HepG2 (cell line): ENCODE measurements around the gene NUP93. TPM values are rescaled to one million over a fixed set of nuclear protein-coding genes. Genes with fewer than 3 reads are reported as not detected.

Experiments
- BHLHE40 ChIP-seq: IDR thresholded peaks from 2 replicates; pipeline ENCODE4 v1.6.1; 2011; ENCODE audit warnings: low read length, improper control_type of control experiment
- CENPT ChIP-seq: sonication (generic); formaldehyde crosslinking; IDR thresholded peaks from 2 replicates; pipeline ENCODE4 v1.8.0; 2022; ENCODE audit warnings: low read depth, mild to moderate bottlenecking, moderate library complexity, missing genetic modification reagents
- FOXM1 ChIP-seq: sonication (generic); formaldehyde crosslinking; IDR thresholded peaks from 2 replicates; pipeline ENCODE4 v1.5.0; 2020; ENCODE audit warnings: missing genetic modification reagents
- FOXP1 ChIP-seq, 2 experiments: fragments of 450-650 bp in 1 of 2; IDR thresholded peaks; 2 replicates each; pipeline ENCODE4 v1.6.1; 2017 to 2018; ENCODE audit warnings: antibody characterized with exemption in 1 of 2
- PBX3 ChIP-seq: sonication (generic); formaldehyde crosslinking; IDR thresholded peaks from 2 replicates; pipeline ENCODE4 v1.8.1; 2023; ENCODE audit warnings: missing genetic modification reagents, inconsistent platforms, borderline replicate concordance
- SRY ChIP-seq: sonication (generic); formaldehyde crosslinking; IDR thresholded peaks from 2 replicates; pipeline ENCODE4 v1.8.0; 2022; ENCODE audit warnings: mild to moderate bottlenecking, missing genetic modification reagents
- USF2 ChIP-seq, 2 experiments: sonication (generic) in 1 of 2; formaldehyde crosslinking in 1 of 2; IDR thresholded peaks; 2 replicates each; pipeline versions ENCODE4 v1.5.1 to v1.6.1; 2011 to 2020; ENCODE audit warnings: borderline replicate concordance in 1 of 2, low read depth in 1 of 2, low read length in 1 of 2, mild to moderate bottlenecking in 1 of 2, missing genetic modification reagents in 1 of 2, moderate library complexity in 1 of 2
- ZBTB25 ChIP-seq: IDR thresholded peaks from 2 replicates; pipeline ENCODE4 v1.6.1; 2018; ENCODE audit warnings: missing genetic modification reagents
- ZBTB38 ChIP-seq: sonication (generic); formaldehyde crosslinking; IDR thresholded peaks from 2 replicates; pipeline ENCODE4 v1.5.1; 2020; ENCODE audit warnings: mild to moderate bottlenecking, missing genetic modification reagents
- ZSCAN31 ChIP-seq: sonication (generic); formaldehyde crosslinking; IDR thresholded peaks from 2 replicates; pipeline ENCODE4 v1.5.0; 2020; ENCODE audit warnings: low read depth, mild to moderate bottlenecking, missing genetic modification reagents
- polyA plus RNA-seq, 8 experiments: library from polyadenylated mRNA; depleted of rRNA in 3 of 8; stranded (reverse) in 7 of 8; unstranded in 1 of 8; fragments of >200 nt; fragmentation: Illumina TruSeq in 4 of 8; extraction: Trizol in 4 of 8; gene quantifications; 2 replicates each; pipeline versions ENCODE4 v1.2.1 to v1.2.3, GENCODE V29; 2011 to 2016; ENCODE audit warnings: low read depth in 4 of 8, missing spikeins in 1 of 8, mixed read lengths in 1 of 8; ENCODE audit not compliant: insufficient read depth in 1 of 8
- total RNA-seq, 5 experiments: library from RNA; depleted of rRNA; stranded (reverse); fragments of >200 nt; fragmentation: Illumina TruSeq; extraction: Trizol; gene quantifications; 2 replicates each; pipeline ENCODE4 v1.2.3, GENCODE V29; 2016; ENCODE audit warnings: low read depth in 1 of 5
- TF ChIP-seq, protein P1 (sequence below): sonication (generic); formaldehyde crosslinking; IDR thresholded peaks from 2 replicates; pipeline ENCODE4 v1.8.1; 2022; ENCODE audit warnings: low read depth, mild to moderate bottlenecking, missing genetic modification reagents
- TF ChIP-seq, protein P2 (sequence below): sonication (generic); formaldehyde crosslinking; IDR thresholded peaks from 2 replicates; pipeline ENCODE4 v1.5.1; 2020; ENCODE audit warnings: mild to moderate bottlenecking, moderate library complexity, missing genetic modification reagents
- TF ChIP-seq, protein P3 (sequence below): sonication (generic); formaldehyde crosslinking; IDR thresholded peaks from 2 replicates; pipeline ENCODE4 v1.4.0; 2020; ENCODE audit warnings: mild to moderate bottlenecking, missing genetic modification reagents

NUP93 gene
- total and polyA plus RNA-seq, 2 of the 13 experiments (the other 11 are each of a cell fraction or from before 2014, with no cell fraction given): 58.5 to 140 TPM

- TF ChIP-seq, protein P1, sequence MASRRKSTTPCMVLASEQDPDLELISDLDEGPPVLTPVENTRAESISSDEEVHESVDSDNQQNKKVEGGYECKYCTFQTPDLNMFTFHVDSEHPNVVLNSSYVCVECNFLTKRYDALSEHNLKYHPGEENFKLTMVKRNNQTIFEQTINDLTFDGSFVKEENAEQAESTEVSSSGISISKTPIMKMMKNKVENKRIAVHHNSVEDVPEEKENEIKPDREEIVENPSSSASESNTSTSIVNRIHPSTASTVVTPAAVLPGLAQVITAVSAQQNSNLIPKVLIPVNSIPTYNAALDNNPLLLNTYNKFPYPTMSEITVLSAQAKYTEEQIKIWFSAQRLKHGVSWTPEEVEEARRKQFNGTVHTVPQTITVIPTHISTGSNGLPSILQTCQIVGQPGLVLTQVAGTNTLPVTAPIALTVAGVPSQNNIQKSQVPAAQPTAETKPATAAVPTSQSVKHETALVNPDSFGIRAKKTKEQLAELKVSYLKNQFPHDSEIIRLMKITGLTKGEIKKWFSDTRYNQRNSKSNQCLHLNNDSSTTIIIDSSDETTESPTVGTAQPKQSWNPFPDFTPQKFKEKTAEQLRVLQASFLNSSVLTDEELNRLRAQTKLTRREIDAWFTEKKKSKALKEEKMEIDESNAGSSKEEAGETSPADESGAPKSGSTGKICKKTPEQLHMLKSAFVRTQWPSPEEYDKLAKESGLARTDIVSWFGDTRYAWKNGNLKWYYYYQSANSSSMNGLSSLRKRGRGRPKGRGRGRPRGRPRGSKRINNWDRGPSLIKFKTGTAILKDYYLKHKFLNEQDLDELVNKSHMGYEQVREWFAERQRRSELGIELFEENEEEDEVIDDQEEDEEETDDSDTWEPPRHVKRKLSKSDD (CRISPR knock-in tag): no peak
- TF ChIP-seq USF2 (IDR thresholded peaks at IDR 0.05; ENCODE audit: low read depth, low read length) (no peak), USF2 (CRISPR knock-in tag; IDR thresholded peaks at IDR 0.05; ENCODE audit: borderline replicate concordance) (no peak), PBX3 (CRISPR knock-in tag) (no peak), ZSCAN31 (CRISPR knock-in tag) (no peak), FOXM1 (CRISPR knock-in tag) (no peak), SRY (no peak), FOXP1 (IDR thresholded peaks at IDR 0.05) (no peak), FOXP1 (CRISPR knock-in tag; IDR thresholded peaks at IDR 0.05) (no peak), CENPT (CRISPR knock-in tag) (no peak), ZBTB38 (no peak), BHLHE40 (no peak), ZBTB25 (CRISPR knock-in tag) (no peak)
- TF ChIP-seq, protein P2, sequence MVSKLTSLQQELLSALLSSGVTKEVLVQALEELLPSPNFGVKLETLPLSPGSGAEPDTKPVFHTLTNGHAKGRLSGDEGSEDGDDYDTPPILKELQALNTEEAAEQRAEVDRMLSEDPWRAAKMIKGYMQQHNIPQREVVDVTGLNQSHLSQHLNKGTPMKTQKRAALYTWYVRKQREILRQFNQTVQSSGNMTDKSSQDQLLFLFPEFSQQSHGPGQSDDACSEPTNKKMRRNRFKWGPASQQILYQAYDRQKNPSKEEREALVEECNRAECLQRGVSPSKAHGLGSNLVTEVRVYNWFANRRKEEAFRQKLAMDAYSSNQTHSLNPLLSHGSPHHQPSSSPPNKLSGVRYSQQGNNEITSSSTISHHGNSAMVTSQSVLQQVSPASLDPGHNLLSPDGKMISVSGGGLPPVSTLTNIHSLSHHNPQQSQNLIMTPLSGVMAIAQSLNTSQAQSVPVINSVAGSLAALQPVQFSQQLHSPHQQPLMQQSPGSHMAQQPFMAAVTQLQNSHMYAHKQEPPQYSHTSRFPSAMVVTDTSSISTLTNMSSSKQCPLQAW: no peak
- TF ChIP-seq, protein P3, sequence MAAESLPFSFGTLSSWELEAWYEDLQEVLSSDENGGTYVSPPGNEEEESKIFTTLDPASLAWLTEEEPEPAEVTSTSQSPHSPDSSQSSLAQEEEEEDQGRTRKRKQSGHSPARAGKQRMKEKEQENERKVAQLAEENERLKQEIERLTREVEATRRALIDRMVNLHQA (CRISPR knock-in tag): no peak
Measured at GRCh38 chr16:56764835-56765234, 34.9 kb downstream of the NUP93 start (continued).
